Astrocyte of the spinal cord (primary cell): ENCODE data around the gene FOXK2.

Source experiments
- DNase-seq: peaks from one replicate; pipeline ENCODE4 v3.0.0; 2011; ENCODE audit warnings: low read depth, low spot score
- H3K4me3 ChIP-seq: 2 replicates; pipeline ENCODE4 v1.5.1; 2011; ENCODE audit warnings: low read depth, mild to moderate bottlenecking, low read length, moderate library complexity
- CTCF ChIP-seq: IDR thresholded peaks from 2 replicates; pipeline ENCODE4 v1.5.1; 2012; ENCODE audit warnings: low read depth, mild to moderate bottlenecking, low read length, inconsistent platforms
- in situ Hi-C: cut with HindIII; loops from 2 replicates; pipeline ENCODE4 v1.10.0; 2017; ENCODE audit warnings: low sequenced_read_pairs

The FOXK2 gene

GRCh38 chr17:82489851-82490511 lies 29.6 kb upstream of the FOXK2 start:
- in situ Hi-C loops = no loop called here
- no peak for TF ChIP-seq CTCF
- H3K4me3 ChIP-seq = no peak overlapping the region
- DNase-seq = no peak

GRCh38 chr17:82490512-82491195 lies 28.9 kb upstream of the FOXK2 start:
- no peak overlapping the region for H3K4me3 ChIP-seq
- in situ Hi-C loops = no loop called here
- DNase-seq = no peak
- TF ChIP-seq CTCF = no peak

- H3K4me3 ChIP-seq = no peak overlapping the region
- in situ Hi-C loops = no loop called here
- no peak for DNase-seq
- no peak for TF ChIP-seq CTCF
Measured at GRCh38 chr17:82491196-82491530, 28.4 kb upstream of the FOXK2 start.

GRCh38 chr17:82491533-82491932 lies 28.0 kb upstream of the FOXK2 start:
- no peak for DNase-seq
- no peak overlapping the region for H3K4me3 ChIP-seq
- TF ChIP-seq CTCF = no peak
- in situ Hi-C loops = no loop called here

GRCh38 chr17:82492643-82493225 lies 26.8 kb upstream of the FOXK2 start:
- DNase-seq = peak; percentile 57
- no peak for TF ChIP-seq CTCF
- no peak overlapping the region for H3K4me3 ChIP-seq
- in situ Hi-C loops = no loop called here

GRCh38 chr17:82493226-82493781 lies 26.2 kb upstream of the FOXK2 start:
- in situ Hi-C loops = no loop called here
- no peak overlapping the region for H3K4me3 ChIP-seq
- no peak for TF ChIP-seq CTCF
- DNase-seq = no peak
